NOMO-1 treated with dmso at 0.1 percent for 144 hours (cell line): ENCODE results near the gene PPM1L.
"Not testable (repeated sequence)": the region's sequence is repeated elsewhere in the genome, so short reads cannot be mapped to it uniquely, and the experiment has no call there.

Experiments
- DNase-seq: peaks from one replicate; lab custom pipeline; 2025; ENCODE audit not compliant: unreplicated experiment; lab: John Stamatoyannopoulos, UW

PPM1L gene

GRCh38 chr3:160977773-160978172 lies 221.7 kb downstream of the PPM1L start:
- no peak for DNase-seq

- no peak for DNase-seq
These were observed 224.7 kb downstream of the PPM1L start for GRCh38 chr3:160980740-160981139.

GRCh38 chr3:160981217-160981938 lies 225.3 kb downstream of the PPM1L start:
- DNase-seq = peak; percentile 98

GRCh38 chr3:160982491-160982890 lies 226.5 kb downstream of the PPM1L start:
- DNase-seq = peak; percentile 72

GRCh38 chr3:160983900-160984299 lies 227.9 kb downstream of the PPM1L start:
- not testable (repeated sequence) for DNase-seq

- no peak for DNase-seq
These were observed 230.0 kb downstream of the PPM1L start for GRCh38 chr3:160986069-160986468.

GRCh38 chr3:160987982-160988964 lies 232.2 kb downstream of the PPM1L start:
- DNase-seq = no peak

- DNase-seq = no peak
These were observed 234.4 kb downstream of the PPM1L start for GRCh38 chr3:160990446-160990845.

- DNase-seq = no peak
These were observed 236.7 kb downstream of the PPM1L start for GRCh38 chr3:160992712-160993111.

- DNase-seq = no peak
These were observed 240.8 kb downstream of the PPM1L start for GRCh38 chr3:160996811-160997210.

GRCh38 chr3:160998581-160998980 lies 242.6 kb downstream of the PPM1L start:
- DNase-seq = no peak

- DNase-seq = no peak
These were observed 243.2 kb downstream of the PPM1L start for GRCh38 chr3:160999274-160999673.

- DNase-seq = no peak
These were observed 252.1 kb downstream of the PPM1L start for GRCh38 chr3:161008086-161008485.

- not testable (repeated sequence) for DNase-seq
These were observed 254.1 kb downstream of the PPM1L start for GRCh38 chr3:161010151-161010550.

GRCh38 chr3:161014843-161015749 lies 259.1 kb downstream of the PPM1L start:
- DNase-seq = no peak

GRCh38 chr3:161016417-161017313 lies 260.6 kb downstream of the PPM1L start:
- DNase-seq = no peak

GRCh38 chr3:161017971-161018370 lies 261.9 kb downstream of the PPM1L start:
- no peak for DNase-seq

GRCh38 chr3:161020256-161020655 lies 264.2 kb downstream of the PPM1L start:
- DNase-seq = no peak

- peak; percentile 8 for DNase-seq
These were observed 269.9 kb downstream of the PPM1L start for GRCh38 chr3:161025911-161026310.
